ENCODE results near the gene SDK1.

SDK1 gene

DNA sequence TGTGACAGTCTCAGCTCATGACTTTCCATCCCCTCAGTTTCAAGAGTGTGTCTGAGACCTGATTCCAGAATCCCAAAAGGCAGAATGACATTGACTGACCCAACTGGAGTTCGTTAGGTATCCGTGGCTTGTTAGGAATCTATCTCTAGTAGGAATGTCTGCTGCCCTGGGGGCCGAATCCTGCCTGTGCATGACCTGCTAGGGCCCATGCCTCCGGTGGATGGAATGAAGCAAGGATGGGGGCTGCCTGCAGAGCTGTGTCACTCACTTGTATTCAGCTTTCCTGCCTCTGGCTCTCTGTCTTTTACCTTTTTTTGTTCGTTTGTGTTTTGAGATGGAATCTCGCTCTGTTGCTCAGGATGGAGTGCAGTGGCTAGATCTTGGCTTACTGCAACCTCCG is 129.5 kb downstream of the SDK1 start:
- Mint-ChIP-seq H3K27ac (no peak overlapping the region), H3K4me1 (ENCODE audit: low read depth) (peaks cover 8% of the 10 kb centered on the region), H3K27me3 (no peaks in the 10 kb centered on the region), H3K36me3 (ENCODE audit: low read depth) (no peaks in the 10 kb centered on the region), H3K4me3 (no peak overlapping the region), H3K9me3 (no peaks in the 10 kb centered on the region)
- no peak for DNase-seq

- Mint-ChIP-seq H3K27ac (no peak overlapping the region), H3K4me3 (no peak overlapping the region), H3K9me3 (no peaks in the 10 kb centered on the region), H3K36me3 (ENCODE audit: low read depth) (no peaks in the 10 kb centered on the region), H3K4me1 (ENCODE audit: low read depth) (peaks cover 8% of the 10 kb centered on the region), H3K27me3 (no peaks in the 10 kb centered on the region)
- DNase-seq = no peak
Measured at GRCh38 chr7:3431306-3431705, 130.3 kb downstream of the SDK1 start.

- no peak for DNase-seq
- Mint-ChIP-seq H3K9me3 (no peaks in the 10 kb centered on the region), H3K27ac (no peak overlapping the region), H3K4me1 (ENCODE audit: low read depth) (peaks cover 3% of the 10 kb centered on the region), H3K4me3 (no peak overlapping the region), H3K36me3 (ENCODE audit: low read depth) (no peaks in the 10 kb centered on the region), H3K27me3 (no peaks in the 10 kb centered on the region)
Measured at GRCh38 chr7:3432911-3433310, 131.9 kb downstream of the SDK1 start.

DNA sequence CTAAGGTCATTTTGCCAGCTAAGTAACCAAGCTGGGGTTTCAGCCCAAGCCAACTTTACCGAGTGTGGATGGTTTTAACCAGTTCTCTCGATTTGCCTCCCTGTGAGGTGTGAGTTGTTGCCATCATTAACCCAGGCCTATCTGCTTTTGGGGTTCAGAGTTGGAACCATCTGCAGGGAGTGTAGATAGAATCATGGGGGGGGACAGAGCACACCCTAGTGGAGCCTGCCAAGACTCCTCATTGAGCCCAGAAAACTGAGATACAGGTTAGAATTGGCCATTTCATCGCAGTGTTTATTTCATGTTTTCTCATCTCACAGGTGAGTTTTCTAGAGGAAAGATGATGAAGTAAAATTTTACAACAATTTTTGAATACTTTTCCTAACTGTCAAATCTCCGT is 133.6 kb downstream of the SDK1 start:
- Mint-ChIP-seq H3K27ac (no peak overlapping the region), H3K36me3 (ENCODE audit: low read depth) (no peaks in the 10 kb centered on the region), H3K4me3 (no peak overlapping the region), H3K4me1 (ENCODE audit: low read depth) (peaks cover 2% of the 10 kb centered on the region), H3K27me3 (no peaks in the 10 kb centered on the region), H3K9me3 (no peaks in the 10 kb centered on the region)
- DNase-seq = no peak

- no peak overlapping the region for H3K27ac Mint-ChIP-seq
- no peaks in the 10 kb centered on the region for H3K27me3 Mint-ChIP-seq
- no peaks in the 10 kb centered on the region for H3K9me3 Mint-ChIP-seq
- peaks cover 2% of the 10 kb centered on the region for H3K4me1 Mint-ChIP-seq (ENCODE audit: low read depth)
- no peak overlapping the region for H3K4me3 Mint-ChIP-seq
- DNase-seq = no peak
- no peaks in the 10 kb centered on the region for H3K36me3 Mint-ChIP-seq (ENCODE audit: low read depth)
Measured at GRCh38 chr7:3436112-3436511, 135.1 kb downstream of the SDK1 start.

GRCh38 chr7:3436746-3437145 is 135.7 kb downstream of the SDK1 start:
- H3K9me3 Mint-ChIP-seq = no peaks in the 10 kb centered on the region
- H3K27me3 Mint-ChIP-seq = no peaks in the 10 kb centered on the region
- no peak overlapping the region for H3K4me3 Mint-ChIP-seq
- DNase-seq = no peak
- H3K36me3 Mint-ChIP-seq (ENCODE audit: low read depth) = no peaks in the 10 kb centered on the region
- no peaks in the 10 kb centered on the region for H3K4me1 Mint-ChIP-seq (ENCODE audit: low read depth)
- no peak overlapping the region for H3K27ac Mint-ChIP-seq

- Mint-ChIP-seq H3K27ac (no peak overlapping the region), H3K36me3 (ENCODE audit: low read depth) (no peaks in the 10 kb centered on the region), H3K27me3 (no peaks in the 10 kb centered on the region)
Measured at GRCh38 chr7:3437467-3437866, 136.4 kb downstream of the SDK1 start.

GRCh38 chr7:3438352-3438751 is 137.3 kb downstream of the SDK1 start:
- no peak overlapping the region for H3K4me3 Mint-ChIP-seq
- H3K4me1 Mint-ChIP-seq (ENCODE audit: low read depth) = no peaks in the 10 kb centered on the region
- DNase-seq = no peak
- H3K27me3 Mint-ChIP-seq = no peaks in the 10 kb centered on the region
- no peaks in the 10 kb centered on the region for H3K9me3 Mint-ChIP-seq
- H3K36me3 Mint-ChIP-seq (ENCODE audit: low read depth) = no peaks in the 10 kb centered on the region
- H3K27ac Mint-ChIP-seq = no peak overlapping the region

More at GRCh38 chr7:3437467-3437866, 136.4 kb downstream of the SDK1 start:
- Mint-ChIP-seq H3K4me3 (no peak overlapping the region), H3K4me1 (ENCODE audit: low read depth) (no peaks in the 10 kb centered on the region), H3K9me3 (no peaks in the 10 kb centered on the region)
- no peak for DNase-seq

DNA sequence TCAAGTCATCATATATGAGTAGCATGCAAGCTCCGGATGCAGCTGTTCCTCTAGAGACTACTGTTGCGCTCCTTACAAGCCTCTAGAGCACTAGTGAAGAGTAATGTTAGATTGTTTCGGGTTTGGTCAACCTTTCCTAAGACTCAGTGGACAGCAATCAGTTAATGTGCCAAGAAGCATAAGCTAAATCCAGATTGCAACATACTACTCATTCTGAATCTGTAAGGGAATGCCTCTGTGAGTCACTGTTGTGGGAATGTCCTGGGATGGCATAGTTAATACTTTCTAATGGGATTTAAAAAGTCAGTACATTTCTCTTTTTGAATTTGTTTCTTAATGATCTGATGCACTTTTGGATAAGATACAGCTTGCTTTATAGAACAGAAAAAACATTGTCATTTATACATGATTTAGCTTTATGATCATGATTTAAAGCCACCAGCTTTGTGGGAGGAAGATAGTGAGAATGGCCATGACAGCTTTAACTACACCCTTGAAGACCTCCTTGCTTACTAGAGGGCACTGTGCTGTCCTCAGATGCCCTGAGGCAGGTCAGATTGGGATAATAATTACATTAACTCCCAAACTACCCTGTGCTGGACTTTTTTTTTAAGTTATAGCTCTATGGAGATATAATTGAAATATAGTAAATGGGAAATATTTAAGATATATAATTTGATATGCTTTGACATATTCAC is 138.4 kb downstream of the SDK1 start:
- Mint-ChIP-seq H3K27me3 (no peaks in the 10 kb centered on the region), H3K4me3 (no peak overlapping the region), H3K4me1 (ENCODE audit: low read depth) (no peaks in the 10 kb centered on the region), H3K27ac (no peak overlapping the region), H3K9me3 (no peaks in the 10 kb centered on the region), H3K36me3 (ENCODE audit: low read depth) (no peaks in the 10 kb centered on the region)
- DNase-seq = no peak

DNA sequence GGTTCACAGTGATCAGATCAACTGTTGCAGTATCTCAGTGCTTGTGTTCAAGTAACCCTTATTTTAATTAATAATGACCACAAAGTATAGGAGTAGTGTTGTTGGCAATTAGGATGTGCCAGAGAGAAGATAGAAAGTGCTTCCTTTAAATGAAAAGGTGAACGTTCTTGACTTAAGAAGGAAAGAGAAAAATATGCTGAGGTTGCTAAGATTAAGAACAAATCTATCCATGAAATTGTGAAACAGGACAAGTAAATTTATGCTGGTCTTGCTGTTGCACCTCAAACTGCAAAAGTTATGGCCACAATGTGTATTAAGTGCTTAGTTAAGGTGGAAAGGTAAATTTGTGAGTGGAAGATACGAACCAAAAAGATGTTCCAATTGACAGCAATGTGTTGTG is 139.5 kb downstream of the SDK1 start:
- Mint-ChIP-seq H3K27me3 (no peaks in the 10 kb centered on the region), H3K4me1 (ENCODE audit: low read depth) (no peaks in the 10 kb centered on the region), H3K4me3 (no peak overlapping the region), H3K27ac (no peak overlapping the region), H3K36me3 (ENCODE audit: low read depth) (no peaks in the 10 kb centered on the region), H3K9me3 (peaks cover 1% of the 10 kb centered on the region)
- no peak for DNase-seq

GRCh38 chr7:3443716-3444115 is 142.7 kb downstream of the SDK1 start:
- Mint-ChIP-seq H3K4me3 (no peak overlapping the region), H3K36me3 (ENCODE audit: low read depth) (no peaks in the 10 kb centered on the region), H3K27ac (no peak overlapping the region), H3K9me3 (peaks cover 15% of the 10 kb centered on the region), H3K27me3 (no peaks in the 10 kb centered on the region), H3K4me1 (ENCODE audit: low read depth) (no peaks in the 10 kb centered on the region)
- no peak for DNase-seq

GRCh38 chr7:3446786-3447185 is 145.7 kb downstream of the SDK1 start:
- no peak for DNase-seq
- peaks cover 15% of the 10 kb centered on the region for H3K9me3 Mint-ChIP-seq
- H3K36me3 Mint-ChIP-seq (ENCODE audit: low read depth) = no peaks in the 10 kb centered on the region
- no peaks in the 10 kb centered on the region for H3K4me1 Mint-ChIP-seq (ENCODE audit: low read depth)
- H3K27ac Mint-ChIP-seq = no peak overlapping the region
- no peak overlapping the region for H3K4me3 Mint-ChIP-seq
- no peaks in the 10 kb centered on the region for H3K27me3 Mint-ChIP-seq

DNA sequence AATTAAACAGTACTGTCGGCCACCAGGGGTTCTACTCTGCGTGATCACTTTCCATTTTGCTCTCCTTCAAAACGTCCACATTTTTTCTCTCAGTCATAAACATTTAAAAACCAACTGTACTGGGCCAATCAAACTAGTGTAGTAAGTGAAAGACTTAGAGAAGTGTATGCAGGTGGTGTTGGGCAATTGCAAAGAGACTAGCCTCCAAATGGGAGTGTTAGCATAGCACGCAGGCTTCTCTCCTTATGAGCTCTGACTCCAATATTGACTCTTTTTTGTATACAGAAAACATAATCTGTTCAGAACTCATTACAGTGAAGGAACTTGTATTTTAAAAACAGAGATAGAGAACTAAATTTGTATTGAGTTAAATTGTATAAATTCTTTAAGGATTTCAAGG is 150.6 kb downstream of the SDK1 start:
- Mint-ChIP-seq H3K9me3 (peaks cover 9% of the 10 kb centered on the region), H3K4me3 (no peak overlapping the region), H3K4me1 (ENCODE audit: low read depth) (peaks cover 3% of the 10 kb centered on the region), H3K36me3 (ENCODE audit: low read depth) (no peaks in the 10 kb centered on the region), H3K27ac (no peak overlapping the region), H3K27me3 (no peaks in the 10 kb centered on the region)
- no peak for DNase-seq

DNA sequence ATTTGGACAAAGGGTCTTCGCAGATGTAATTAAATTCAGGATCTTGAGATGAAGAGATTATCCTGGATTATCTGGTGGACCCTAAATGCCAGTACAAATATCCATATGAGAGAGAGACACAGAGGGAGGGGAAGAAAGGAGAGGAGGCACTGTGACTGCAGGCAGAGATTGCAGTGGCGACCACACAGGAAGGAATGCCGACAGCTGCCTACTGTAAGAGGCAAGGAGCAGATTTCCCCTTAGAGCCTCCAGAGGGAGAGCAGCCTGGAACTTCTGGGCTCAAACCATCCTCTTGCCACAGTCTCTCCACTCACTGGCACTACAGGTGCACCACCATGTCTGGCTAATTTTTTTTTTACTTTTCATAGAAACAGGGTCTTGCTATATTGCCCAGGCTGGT is 152.3 kb downstream of the SDK1 start:
- H3K4me3 Mint-ChIP-seq = no peak overlapping the region
- H3K4me1 Mint-ChIP-seq (ENCODE audit: low read depth) = peaks cover 3% of the 10 kb centered on the region
- no peak for DNase-seq
- no peak overlapping the region for H3K27ac Mint-ChIP-seq
- H3K36me3 Mint-ChIP-seq (ENCODE audit: low read depth) = no peaks in the 10 kb centered on the region
- H3K9me3 Mint-ChIP-seq = peaks cover 4% of the 10 kb centered on the region
- H3K27me3 Mint-ChIP-seq = no peaks in the 10 kb centered on the region

- Mint-ChIP-seq H3K4me1 (ENCODE audit: low read depth) (peaks cover 18% of the 10 kb centered on the region), H3K36me3 (ENCODE audit: low read depth) (no peaks in the 10 kb centered on the region), H3K4me3 (no peak overlapping the region), H3K9me3 (peaks cover 6% of the 10 kb centered on the region), H3K27me3 (no peaks in the 10 kb centered on the region), H3K27ac (no peak overlapping the region)
- no peak for DNase-seq
Measured at GRCh38 chr7:3455806-3456595, 154.9 kb downstream of the SDK1 start.
